HEK293 (cell line): ENCODE data around the gene DAAM1.

Experiments
- MZF1 ChIP-seq: fragments of 450-650 bp; formaldehyde crosslinking; IDR thresholded peaks from 2 replicates; pipeline ENCODE4 v1.5.1; 2017; ENCODE audit warnings: missing biosample characterization, missing genetic modification characterization, borderline replicate concordance
- TCF7L2 ChIP-seq: IDR thresholded peaks from 2 replicates; pipeline ENCODE4 v1.6.1; 2011; ENCODE audit warnings: low read depth, mild to moderate bottlenecking, inconsistent platforms, low read length, moderate library complexity, borderline replicate concordance
- ZFP41 ChIP-seq: fragments of 450-650 bp; formaldehyde crosslinking; IDR thresholded peaks from 2 replicates; pipeline ENCODE4 v1.5.1; 2016; ENCODE audit warnings: missing biosample characterization, missing genetic modification characterization, borderline replicate concordance
- ZFP69B ChIP-seq: fragments of 450-650 bp; formaldehyde crosslinking; IDR thresholded peaks from 2 replicates; pipeline ENCODE4 v1.5.1; 2016; ENCODE audit warnings: missing biosample characterization, missing genetic modification characterization
- ZNF132 ChIP-seq: fragments of 450-650 bp; formaldehyde crosslinking; IDR thresholded peaks from 2 replicates; pipeline ENCODE4 v1.5.1; 2017; ENCODE audit warnings: missing biosample characterization, missing genetic modification characterization, borderline replicate concordance
- ZNF140 ChIP-seq: fragments of 450-650 bp; formaldehyde crosslinking; IDR thresholded peaks from 2 replicates; pipeline ENCODE4 v1.5.1; 2016; ENCODE audit warnings: missing biosample characterization, missing genetic modification characterization
- ZNF16 ChIP-seq: fragments of 450-650 bp; formaldehyde crosslinking; IDR thresholded peaks from 2 replicates; pipeline ENCODE4 v1.5.1; 2016; ENCODE audit warnings: low read depth, missing biosample characterization, missing genetic modification characterization
- ZNF202 ChIP-seq: fragments of 450-650 bp; formaldehyde crosslinking; IDR thresholded peaks from 2 replicates; pipeline ENCODE4 v1.5.1; 2016; ENCODE audit warnings: missing biosample characterization, missing genetic modification characterization, borderline replicate concordance
- ZNF214 ChIP-seq: fragments of 450-650 bp; formaldehyde crosslinking; IDR thresholded peaks from 2 replicates; pipeline ENCODE4 v1.5.1; 2017; ENCODE audit warnings: missing biosample characterization, mild to moderate bottlenecking, missing genetic modification characterization, borderline replicate concordance
- ZNF239 ChIP-seq: fragments of 450-650 bp; formaldehyde crosslinking; IDR thresholded peaks from 2 replicates; pipeline ENCODE4 v1.5.1; 2016; ENCODE audit warnings: missing biosample characterization, missing genetic modification characterization
- ZNF24 ChIP-seq: fragments of 450-650 bp; formaldehyde crosslinking; IDR thresholded peaks from 2 replicates; pipeline ENCODE4 v1.5.1; 2016; ENCODE audit warnings: missing biosample characterization, missing genetic modification characterization
- ZNF292 ChIP-seq: fragments of 450-650 bp; formaldehyde crosslinking; IDR thresholded peaks from 2 replicates; pipeline ENCODE4 v1.5.1; 2016; ENCODE audit warnings: low read depth, missing biosample characterization, missing genetic modification characterization, borderline replicate concordance
- ZNF426 ChIP-seq: fragments of 450-650 bp; formaldehyde crosslinking; IDR thresholded peaks from 2 replicates; pipeline ENCODE4 v1.5.1; 2017; ENCODE audit warnings: missing biosample characterization, missing genetic modification characterization, mild to moderate bottlenecking, inconsistent platforms, moderate library complexity
- ZNF555 ChIP-seq: fragments of 450-650 bp; formaldehyde crosslinking; conservative IDR thresholded peaks from 2 replicates; pipeline ENCODE4 v1.5.1; 2017; ENCODE audit warnings: missing biosample characterization, mild to moderate bottlenecking, missing genetic modification characterization, inconsistent platforms
- ZNF560 ChIP-seq: fragments of 450-650 bp; formaldehyde crosslinking; IDR thresholded peaks from 2 replicates; pipeline ENCODE4 v1.5.1; 2017; ENCODE audit warnings: missing biosample characterization, missing genetic modification characterization, borderline replicate concordance
- ZNF571 ChIP-seq: fragments of 450-650 bp; formaldehyde crosslinking; IDR thresholded peaks from 2 replicates; pipeline ENCODE4 v1.5.0; 2017; ENCODE audit warnings: missing biosample characterization, missing genetic modification characterization
- ZNF626 ChIP-seq: fragments of 450-650 bp; sonication (Bioruptor Pico); formaldehyde crosslinking; IDR thresholded peaks from 2 replicates; pipeline ENCODE4 v1.5.1; 2018; ENCODE audit warnings: missing biosample characterization, missing genetic modification characterization, inconsistent platforms
- ZNF670 ChIP-seq: fragments of 450-650 bp; formaldehyde crosslinking; IDR thresholded peaks from 2 replicates; pipeline ENCODE4 v1.5.1; 2016; ENCODE audit warnings: missing biosample characterization, missing genetic modification characterization, low read depth
- ZNF76 ChIP-seq: fragments of 450-650 bp; formaldehyde crosslinking; IDR thresholded peaks from 2 replicates; pipeline ENCODE4; 2016; ENCODE audit warnings: low read depth, missing biosample characterization, missing genetic modification characterization, borderline replicate concordance
- ZNF768 ChIP-seq: fragments of 450-650 bp; formaldehyde crosslinking; IDR thresholded peaks from 2 replicates; pipeline ENCODE4 v1.5.1; 2018; ENCODE audit warnings: missing biosample characterization, mild to moderate bottlenecking, missing genetic modification characterization
- ZNF843 ChIP-seq: fragments of 450-650 bp; formaldehyde crosslinking; IDR thresholded peaks from 2 replicates; pipeline ENCODE4 v1.5.1; 2016; ENCODE audit warnings: missing biosample characterization, missing genetic modification characterization
- TF ChIP-seq, protein P1 (sequence below): fragments of 450-650 bp; formaldehyde crosslinking; IDR thresholded peaks from 2 replicates; pipeline ENCODE4 v1.5.1; 2016; ENCODE audit warnings: missing biosample characterization, missing genetic modification characterization
- TF ChIP-seq, protein P2 (sequence below): fragments of 450-650 bp; formaldehyde crosslinking; IDR thresholded peaks from 2 replicates; pipeline ENCODE4 v1.5.1; 2016; ENCODE audit warnings: missing biosample characterization, missing genetic modification characterization
- TF ChIP-seq, protein P3 (sequence below): fragments of 450-650 bp; formaldehyde crosslinking; IDR thresholded peaks from 2 replicates; pipeline ENCODE4 v1.5.0; 2017; ENCODE audit warnings: missing biosample characterization, missing genetic modification characterization, borderline replicate concordance
- TF ChIP-seq, protein P4 (sequence below): fragments of 450-650 bp; formaldehyde crosslinking; IDR thresholded peaks from 2 replicates; pipeline ENCODE4 v1.5.1; 2017; ENCODE audit warnings: missing biosample characterization, missing genetic modification characterization
- TF ChIP-seq, protein P5 (sequence below): fragments of 450-650 bp; formaldehyde crosslinking; IDR thresholded peaks from 2 replicates; pipeline ENCODE4 v1.5.1; 2016; ENCODE audit warnings: missing biosample characterization, missing genetic modification characterization
- TF ChIP-seq, protein P6 (sequence below): fragments of 450-650 bp; formaldehyde crosslinking; IDR thresholded peaks from 2 replicates; pipeline ENCODE4 v1.5.1; 2016; ENCODE audit warnings: missing biosample characterization, missing genetic modification characterization

Gene DAAM1

DNA sequence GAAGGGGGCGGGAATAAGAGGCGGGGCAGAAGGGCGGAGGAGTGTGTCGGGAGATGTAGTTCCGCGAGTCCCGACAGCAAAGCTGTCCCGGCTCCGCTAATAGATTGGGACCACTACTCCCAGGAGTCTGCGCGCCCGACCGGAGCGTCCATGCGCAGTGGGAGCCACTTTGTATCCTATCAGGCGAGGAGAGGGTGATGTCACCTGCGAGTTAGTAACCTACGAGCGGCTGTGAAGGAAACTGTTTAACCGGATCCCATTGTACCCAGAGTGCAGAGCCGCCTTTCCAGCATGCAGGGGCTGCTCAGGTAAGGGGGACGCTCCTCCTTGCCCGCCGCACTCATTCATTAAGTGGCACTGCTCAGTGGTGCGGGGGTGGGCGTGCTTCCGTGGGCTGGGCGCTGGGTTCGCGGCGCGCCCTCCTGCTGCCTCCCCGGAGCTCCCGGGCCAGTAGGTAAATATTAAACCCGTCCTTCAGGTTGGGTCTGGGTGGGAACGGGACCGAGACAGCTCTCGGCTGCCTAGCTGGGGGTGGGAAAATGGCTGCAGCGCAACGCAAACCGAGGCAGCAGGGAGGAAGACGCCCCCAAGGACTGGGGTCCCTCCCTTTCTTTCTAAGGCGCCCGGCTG is at the start of gene DAAM1 (continued):
- TF ChIP-seq, protein P1, sequence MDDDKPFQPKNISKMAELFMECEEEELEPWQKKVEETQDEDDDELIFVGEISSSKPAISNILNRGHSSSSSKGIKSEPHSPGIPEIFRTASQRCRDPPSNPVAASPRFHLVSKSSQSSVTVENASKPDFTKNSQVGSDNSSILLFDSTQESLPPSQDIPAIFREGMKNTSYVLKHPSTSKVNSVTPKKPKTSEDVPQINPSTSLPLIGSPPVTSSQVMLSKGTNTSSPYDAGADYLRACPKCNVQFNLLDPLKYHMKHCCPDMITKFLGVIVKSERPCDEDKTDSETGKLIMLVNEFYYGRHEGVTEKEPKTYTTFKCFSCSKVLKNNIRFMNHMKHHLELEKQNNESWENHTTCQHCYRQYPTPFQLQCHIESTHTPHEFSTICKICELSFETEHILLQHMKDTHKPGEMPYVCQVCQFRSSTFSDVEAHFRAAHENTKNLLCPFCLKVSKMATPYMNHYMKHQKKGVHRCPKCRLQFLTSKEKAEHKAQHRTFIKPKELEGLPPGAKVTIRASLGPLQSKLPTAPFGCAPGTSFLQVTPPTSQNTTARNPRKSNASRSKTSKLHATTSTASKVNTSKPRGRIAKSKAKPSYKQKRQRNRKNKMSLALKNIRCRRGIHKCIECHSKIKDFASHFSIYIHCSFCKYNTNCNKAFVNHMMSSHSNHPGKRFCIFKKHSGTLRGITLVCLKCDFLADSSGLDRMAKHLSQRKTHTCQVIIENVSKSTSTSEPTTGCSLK (tag by site-specific recombination) = no peak
- TF ChIP-seq, protein P2, sequence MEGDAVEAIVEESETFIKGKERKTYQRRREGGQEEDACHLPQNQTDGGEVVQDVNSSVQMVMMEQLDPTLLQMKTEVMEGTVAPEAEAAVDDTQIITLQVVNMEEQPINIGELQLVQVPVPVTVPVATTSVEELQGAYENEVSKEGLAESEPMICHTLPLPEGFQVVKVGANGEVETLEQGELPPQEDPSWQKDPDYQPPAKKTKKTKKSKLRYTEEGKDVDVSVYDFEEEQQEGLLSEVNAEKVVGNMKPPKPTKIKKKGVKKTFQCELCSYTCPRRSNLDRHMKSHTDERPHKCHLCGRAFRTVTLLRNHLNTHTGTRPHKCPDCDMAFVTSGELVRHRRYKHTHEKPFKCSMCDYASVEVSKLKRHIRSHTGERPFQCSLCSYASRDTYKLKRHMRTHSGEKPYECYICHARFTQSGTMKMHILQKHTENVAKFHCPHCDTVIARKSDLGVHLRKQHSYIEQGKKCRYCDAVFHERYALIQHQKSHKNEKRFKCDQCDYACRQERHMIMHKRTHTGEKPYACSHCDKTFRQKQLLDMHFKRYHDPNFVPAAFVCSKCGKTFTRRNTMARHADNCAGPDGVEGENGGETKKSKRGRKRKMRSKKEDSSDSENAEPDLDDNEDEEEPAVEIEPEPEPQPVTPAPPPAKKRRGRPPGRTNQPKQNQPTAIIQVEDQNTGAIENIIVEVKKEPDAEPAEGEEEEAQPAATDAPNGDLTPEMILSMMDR (tag by site-specific recombination) = no peak
- TF ChIP-seq ZNF239 (tag by site-specific recombination) = no peak
- no peak for TF ChIP-seq ZNF140 (tag by site-specific recombination)
- TF ChIP-seq ZNF16 = no peak
- TF ChIP-seq, protein P3, sequence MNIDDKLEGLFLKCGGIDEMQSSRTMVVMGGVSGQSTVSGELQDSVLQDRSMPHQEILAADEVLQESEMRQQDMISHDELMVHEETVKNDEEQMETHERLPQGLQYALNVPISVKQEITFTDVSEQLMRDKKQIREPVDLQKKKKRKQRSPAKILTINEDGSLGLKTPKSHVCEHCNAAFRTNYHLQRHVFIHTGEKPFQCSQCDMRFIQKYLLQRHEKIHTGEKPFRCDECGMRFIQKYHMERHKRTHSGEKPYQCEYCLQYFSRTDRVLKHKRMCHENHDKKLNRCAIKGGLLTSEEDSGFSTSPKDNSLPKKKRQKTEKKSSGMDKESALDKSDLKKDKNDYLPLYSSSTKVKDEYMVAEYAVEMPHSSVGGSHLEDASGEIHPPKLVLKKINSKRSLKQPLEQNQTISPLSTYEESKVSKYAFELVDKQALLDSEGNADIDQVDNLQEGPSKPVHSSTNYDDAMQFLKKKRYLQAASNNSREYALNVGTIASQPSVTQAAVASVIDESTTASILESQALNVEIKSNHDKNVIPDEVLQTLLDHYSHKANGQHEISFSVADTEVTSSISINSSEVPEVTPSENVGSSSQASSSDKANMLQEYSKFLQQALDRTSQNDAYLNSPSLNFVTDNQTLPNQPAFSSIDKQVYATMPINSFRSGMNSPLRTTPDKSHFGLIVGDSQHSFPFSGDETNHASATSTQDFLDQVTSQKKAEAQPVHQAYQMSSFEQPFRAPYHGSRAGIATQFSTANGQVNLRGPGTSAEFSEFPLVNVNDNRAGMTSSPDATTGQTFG (tag by site-specific recombination) = no peak
- no peak for TF ChIP-seq ZNF768 (tag by site-specific recombination)
- TF ChIP-seq ZNF555 (tag by site-specific recombination) = no peak
- no peak for TF ChIP-seq ZNF132 (tag by site-specific recombination)
- TF ChIP-seq ZNF214 (tag by site-specific recombination) = no peak
- no peak for TF ChIP-seq ZNF292
- TF ChIP-seq TCF7L2 = no peak
- TF ChIP-seq, protein P4, sequence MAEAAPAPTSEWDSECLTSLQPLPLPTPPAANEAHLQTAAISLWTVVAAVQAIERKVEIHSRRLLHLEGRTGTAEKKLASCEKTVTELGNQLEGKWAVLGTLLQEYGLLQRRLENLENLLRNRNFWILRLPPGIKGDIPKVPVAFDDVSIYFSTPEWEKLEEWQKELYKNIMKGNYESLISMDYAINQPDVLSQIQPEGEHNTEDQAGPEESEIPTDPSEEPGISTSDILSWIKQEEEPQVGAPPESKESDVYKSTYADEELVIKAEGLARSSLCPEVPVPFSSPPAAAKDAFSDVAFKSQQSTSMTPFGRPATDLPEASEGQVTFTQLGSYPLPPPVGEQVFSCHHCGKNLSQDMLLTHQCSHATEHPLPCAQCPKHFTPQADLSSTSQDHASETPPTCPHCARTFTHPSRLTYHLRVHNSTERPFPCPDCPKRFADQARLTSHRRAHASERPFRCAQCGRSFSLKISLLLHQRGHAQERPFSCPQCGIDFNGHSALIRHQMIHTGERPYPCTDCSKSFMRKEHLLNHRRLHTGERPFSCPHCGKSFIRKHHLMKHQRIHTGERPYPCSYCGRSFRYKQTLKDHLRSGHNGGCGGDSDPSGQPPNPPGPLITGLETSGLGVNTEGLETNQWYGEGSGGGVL (tag by site-specific recombination) = no peak
- no peak for TF ChIP-seq ZNF670 (tag by site-specific recombination)
- TF ChIP-seq, protein P5, sequence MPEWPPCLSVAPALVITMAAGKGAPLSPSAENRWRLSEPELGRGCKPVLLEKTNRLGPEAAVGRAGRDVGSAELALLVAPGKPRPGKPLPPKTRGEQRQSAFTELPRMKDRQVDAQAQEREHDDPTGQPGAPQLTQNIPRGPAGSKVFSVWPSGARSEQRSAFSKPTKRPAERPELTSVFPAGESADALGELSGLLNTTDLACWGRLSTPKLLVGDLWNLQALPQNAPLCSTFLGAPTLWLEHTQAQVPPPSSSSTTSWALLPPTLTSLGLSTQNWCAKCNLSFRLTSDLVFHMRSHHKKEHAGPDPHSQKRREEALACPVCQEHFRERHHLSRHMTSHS (tag by site-specific recombination) = no peak
- TF ChIP-seq ZNF426 = no peak
- no peak for TF ChIP-seq ZFP41 (tag by site-specific recombination)
- TF ChIP-seq, protein P6, sequence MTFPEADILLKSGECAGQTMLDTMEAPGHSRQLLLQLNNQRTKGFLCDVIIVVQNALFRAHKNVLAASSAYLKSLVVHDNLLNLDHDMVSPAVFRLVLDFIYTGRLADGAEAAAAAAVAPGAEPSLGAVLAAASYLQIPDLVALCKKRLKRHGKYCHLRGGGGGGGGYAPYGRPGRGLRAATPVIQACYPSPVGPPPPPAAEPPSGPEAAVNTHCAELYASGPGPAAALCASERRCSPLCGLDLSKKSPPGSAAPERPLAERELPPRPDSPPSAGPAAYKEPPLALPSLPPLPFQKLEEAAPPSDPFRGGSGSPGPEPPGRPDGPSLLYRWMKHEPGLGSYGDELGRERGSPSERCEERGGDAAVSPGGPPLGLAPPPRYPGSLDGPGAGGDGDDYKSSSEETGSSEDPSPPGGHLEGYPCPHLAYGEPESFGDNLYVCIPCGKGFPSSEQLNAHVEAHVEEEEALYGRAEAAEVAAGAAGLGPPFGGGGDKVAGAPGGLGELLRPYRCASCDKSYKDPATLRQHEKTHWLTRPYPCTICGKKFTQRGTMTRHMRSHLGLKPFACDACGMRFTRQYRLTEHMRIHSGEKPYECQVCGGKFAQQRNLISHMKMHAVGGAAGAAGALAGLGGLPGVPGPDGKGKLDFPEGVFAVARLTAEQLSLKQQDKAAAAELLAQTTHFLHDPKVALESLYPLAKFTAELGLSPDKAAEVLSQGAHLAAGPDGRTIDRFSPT = no peak
- TF ChIP-seq ZNF626 = no peak
- TF ChIP-seq ZNF24 (tag by site-specific recombination) = no peak
- TF ChIP-seq ZNF571 (tag by site-specific recombination) = no peak
- TF ChIP-seq ZNF560 (tag by site-specific recombination) = no peak
- TF ChIP-seq MZF1 = peak; percentile 90; the same call in 1 of the 2 replicates
- TF ChIP-seq ZFP69B (tag by site-specific recombination) = no peak
- TF ChIP-seq ZNF843 (tag by site-specific recombination) = no peak
- TF ChIP-seq ZNF76 (tag by site-specific recombination) = peak; percentile 90
- TF ChIP-seq ZNF202 (tag by site-specific recombination) = no peak
